ENCODE data around the gene DNMT3L. TPM values are rescaled to one million over a fixed set of nuclear protein-coding genes. Genes with fewer than 3 reads are reported as not detected.

DNMT3L gene
- total RNA-seq, 4 donors from 2014 or later: not detected

DNA sequence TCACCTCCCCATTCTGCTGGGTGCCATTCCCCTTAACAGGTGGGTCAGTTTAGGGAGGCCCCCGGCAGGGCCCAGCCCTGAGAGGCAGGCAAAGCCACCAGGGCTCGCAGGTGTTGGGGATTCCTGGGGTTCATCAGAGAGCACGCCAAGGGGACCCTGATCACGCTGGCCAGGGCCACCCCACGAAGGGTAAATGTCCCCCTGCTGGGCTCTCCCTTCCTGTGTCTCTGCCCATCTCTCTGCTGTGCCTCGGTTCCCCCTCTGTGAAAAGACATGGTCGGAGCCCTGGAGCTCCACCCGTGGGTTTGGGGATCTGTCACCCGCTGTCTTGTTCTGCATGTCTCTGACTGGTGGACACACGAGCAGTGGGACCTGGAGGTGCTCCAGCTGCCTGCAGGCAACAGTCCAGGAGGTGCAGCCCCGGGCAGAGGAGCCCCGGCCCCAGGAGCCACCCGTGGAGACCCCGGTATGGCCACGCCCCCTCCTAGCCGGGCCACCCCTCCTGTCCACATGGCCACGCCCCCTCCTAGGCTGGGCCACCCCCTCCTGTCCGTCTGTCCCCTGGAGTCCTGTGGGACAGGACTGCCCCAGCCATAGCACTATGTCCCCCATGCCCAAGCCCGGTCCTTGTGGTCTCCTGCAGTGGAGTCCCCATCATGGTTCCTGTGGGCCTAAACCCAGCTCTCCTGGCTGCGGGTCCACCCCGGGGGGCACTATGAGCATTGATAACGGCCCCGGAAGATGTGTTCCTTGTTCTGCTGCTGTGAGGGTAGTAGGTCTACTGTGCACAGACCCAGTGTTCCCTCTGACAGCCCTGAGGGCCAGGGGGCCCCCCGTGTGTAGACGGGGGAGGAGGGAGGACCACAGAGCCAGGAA is 30.5 kb upstream of the DNMT3L start:
- Histone ChIP-seq H3K27ac (replicated peaks in 1 of 4) (no peak overlapping the region), H3K4me3 (no peak overlapping the region), H3K9me3 (no peaks in the 10 kb centered on the region), H3K27me3 (peaks cover 0 to 73% (median 3%) of the 10 kb centered on the region in 4 donors), H3K4me1 (peaks cover 10 to 20% (median 17%) of the 10 kb centered on the region in 4 donors), H3K36me3 (no peaks in the 10 kb centered on the region)
- intact Hi-C loops (cut with DNase I): no loop called here
- TF ChIP-seq POLR2AphosphoS5 (IDR thresholded peaks at IDR 0.05): no peak
- TF ChIP-seq EP300 (IDR thresholded peaks at IDR 0.05): no peak
- TF ChIP-seq, protein P1, sequence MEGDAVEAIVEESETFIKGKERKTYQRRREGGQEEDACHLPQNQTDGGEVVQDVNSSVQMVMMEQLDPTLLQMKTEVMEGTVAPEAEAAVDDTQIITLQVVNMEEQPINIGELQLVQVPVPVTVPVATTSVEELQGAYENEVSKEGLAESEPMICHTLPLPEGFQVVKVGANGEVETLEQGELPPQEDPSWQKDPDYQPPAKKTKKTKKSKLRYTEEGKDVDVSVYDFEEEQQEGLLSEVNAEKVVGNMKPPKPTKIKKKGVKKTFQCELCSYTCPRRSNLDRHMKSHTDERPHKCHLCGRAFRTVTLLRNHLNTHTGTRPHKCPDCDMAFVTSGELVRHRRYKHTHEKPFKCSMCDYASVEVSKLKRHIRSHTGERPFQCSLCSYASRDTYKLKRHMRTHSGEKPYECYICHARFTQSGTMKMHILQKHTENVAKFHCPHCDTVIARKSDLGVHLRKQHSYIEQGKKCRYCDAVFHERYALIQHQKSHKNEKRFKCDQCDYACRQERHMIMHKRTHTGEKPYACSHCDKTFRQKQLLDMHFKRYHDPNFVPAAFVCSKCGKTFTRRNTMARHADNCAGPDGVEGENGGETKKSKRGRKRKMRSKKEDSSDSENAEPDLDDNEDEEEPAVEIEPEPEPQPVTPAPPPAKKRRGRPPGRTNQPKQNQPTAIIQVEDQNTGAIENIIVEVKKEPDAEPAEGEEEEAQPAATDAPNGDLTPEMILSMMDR (IDR thresholded peaks at IDR 0.05): no peak
- TF ChIP-seq POLR2A (IDR thresholded peaks at IDR 0.05; ENCODE audit: low read depth): no peak
- no peak for DNase-seq (ENCODE audit: extremely low spot score)
- WGBS: 89% methylated on average over 7 of the region's 25 CpGs

DNA sequence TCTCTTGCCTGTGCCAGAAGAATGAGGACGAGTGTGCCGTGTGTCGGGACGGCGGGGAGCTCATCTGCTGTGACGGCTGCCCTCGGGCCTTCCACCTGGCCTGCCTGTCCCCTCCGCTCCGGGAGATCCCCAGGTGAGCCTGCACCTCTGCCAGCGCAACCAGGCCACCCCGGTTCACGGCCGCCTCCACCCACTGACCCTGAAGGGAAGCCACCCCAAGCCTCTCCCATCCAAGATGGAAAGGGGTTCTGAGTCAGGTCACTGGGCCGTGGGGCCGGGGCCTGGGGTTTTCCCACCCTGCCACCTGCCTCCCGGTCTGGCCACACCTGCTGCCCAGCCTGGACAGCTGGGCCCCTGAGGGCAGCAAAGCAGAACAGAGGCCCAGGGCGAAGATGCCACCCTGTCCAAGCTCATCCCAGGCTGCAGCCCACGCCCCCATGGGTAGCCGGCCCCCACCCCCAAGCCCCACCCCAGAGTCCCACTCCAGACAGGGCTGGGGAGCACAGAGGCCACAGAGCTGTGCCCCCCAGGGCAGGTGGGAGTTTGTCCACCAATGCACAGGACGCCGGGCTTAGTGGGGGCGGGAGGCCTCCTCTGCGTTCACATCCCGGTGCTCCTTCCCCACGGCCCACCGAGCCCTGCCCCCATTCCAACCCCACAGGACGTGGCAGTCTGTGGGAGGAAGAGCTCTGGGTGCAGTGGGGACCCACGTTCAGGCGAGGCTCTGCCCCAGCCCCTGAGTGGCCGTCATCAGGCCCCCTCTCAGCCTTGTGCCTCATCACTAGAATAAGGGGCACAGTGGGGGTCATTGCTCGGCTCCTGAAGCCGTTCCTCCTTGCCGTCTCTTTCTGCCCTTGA is 29.6 kb upstream of the DNMT3L start:
- H3K9me3 ChIP-seq: no peaks in the 10 kb centered on the region
- peaks cover 0 to 73% (median 5%) of the 10 kb centered on the region in 4 donors for H3K27me3 ChIP-seq
- WGBS: 66% methylated on average over 8 of the region's 33 CpGs
- H3K4me1 ChIP-seq: peaks cover 10 to 17% (median 16%) of the 10 kb centered on the region in 4 donors
- no peak overlapping the region for H3K4me3 ChIP-seq
- no peak for DNase-seq (ENCODE audit: extremely low spot score)
- TF ChIP-seq, protein P1 (IDR thresholded peaks at IDR 0.05): no peak
- TF ChIP-seq EP300 (IDR thresholded peaks at IDR 0.05) (no peak), POLR2AphosphoS5 (IDR thresholded peaks at IDR 0.05) (no peak), POLR2A (IDR thresholded peaks at IDR 0.05; ENCODE audit: low read depth) (no peak)
- H3K36me3 ChIP-seq: no peaks in the 10 kb centered on the region
- intact Hi-C loops (cut with DNase I): no loop called here
- no peak overlapping the region for H3K27ac ChIP-seq (replicated peaks in 1 of 4)

DNA sequence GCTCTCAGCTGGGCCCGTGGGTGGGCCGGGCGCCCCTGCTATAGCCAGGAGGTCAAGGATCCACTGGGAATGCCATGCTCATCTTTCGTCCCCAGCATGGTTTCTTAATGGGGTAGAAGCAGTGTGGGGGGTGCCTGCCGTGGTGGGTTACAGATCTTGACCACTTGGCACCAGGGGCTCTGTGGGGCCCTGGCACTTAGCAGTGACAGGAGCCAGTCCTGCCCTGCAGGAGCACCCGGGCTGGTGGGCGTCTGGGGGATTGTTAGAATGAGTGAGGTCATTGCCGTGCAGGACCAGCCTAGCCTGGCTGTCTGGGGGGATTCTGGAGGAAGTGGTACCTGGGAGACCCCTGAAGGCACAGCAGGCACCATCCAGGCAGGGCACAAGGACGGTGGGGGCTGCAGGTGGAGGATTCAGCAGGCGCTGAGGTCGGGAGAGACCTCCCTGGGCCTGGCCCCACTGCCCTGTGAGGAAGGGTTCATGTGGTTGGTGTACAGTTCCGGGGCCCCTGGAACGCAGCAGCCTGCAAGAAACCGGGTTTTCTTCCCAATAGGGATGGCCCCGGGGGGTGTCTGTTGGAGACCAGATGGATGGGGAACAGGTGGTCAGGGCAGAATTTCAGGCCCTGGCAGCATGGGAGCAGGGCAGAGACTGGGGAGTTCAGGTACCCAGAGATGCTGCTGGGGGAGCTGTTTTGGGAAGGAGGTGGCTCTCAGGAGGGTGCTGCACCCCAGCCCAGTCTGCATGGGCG is 28.8 kb upstream of the DNMT3L start:
- Histone ChIP-seq H3K27me3 (peaks cover 0 to 73% (median 9%) of the 10 kb centered on the region in 4 donors), H3K36me3 (no peaks in the 10 kb centered on the region), H3K4me3 (no peak overlapping the region), H3K4me1 (peaks cover 10 to 24% (median 20%) of the 10 kb centered on the region in 4 donors), H3K27ac (replicated peaks in 1 of 4) (no peak overlapping the region), H3K9me3 (no peaks in the 10 kb centered on the region)
- no peak for DNase-seq (ENCODE audit: extremely low spot score)
- TF ChIP-seq EP300 (IDR thresholded peaks at IDR 0.05): no peak
- TF ChIP-seq POLR2AphosphoS5 (IDR thresholded peaks at IDR 0.05): no peak
- no peak for TF ChIP-seq POLR2A (IDR thresholded peaks at IDR 0.05; ENCODE audit: low read depth)
- TF ChIP-seq, protein P1 (IDR thresholded peaks at IDR 0.05): no peak
- intact Hi-C loops (cut with DNase I): no loop called here
- 83% methylated on average over 10 of the region's 16 CpGs for WGBS

DNA sequence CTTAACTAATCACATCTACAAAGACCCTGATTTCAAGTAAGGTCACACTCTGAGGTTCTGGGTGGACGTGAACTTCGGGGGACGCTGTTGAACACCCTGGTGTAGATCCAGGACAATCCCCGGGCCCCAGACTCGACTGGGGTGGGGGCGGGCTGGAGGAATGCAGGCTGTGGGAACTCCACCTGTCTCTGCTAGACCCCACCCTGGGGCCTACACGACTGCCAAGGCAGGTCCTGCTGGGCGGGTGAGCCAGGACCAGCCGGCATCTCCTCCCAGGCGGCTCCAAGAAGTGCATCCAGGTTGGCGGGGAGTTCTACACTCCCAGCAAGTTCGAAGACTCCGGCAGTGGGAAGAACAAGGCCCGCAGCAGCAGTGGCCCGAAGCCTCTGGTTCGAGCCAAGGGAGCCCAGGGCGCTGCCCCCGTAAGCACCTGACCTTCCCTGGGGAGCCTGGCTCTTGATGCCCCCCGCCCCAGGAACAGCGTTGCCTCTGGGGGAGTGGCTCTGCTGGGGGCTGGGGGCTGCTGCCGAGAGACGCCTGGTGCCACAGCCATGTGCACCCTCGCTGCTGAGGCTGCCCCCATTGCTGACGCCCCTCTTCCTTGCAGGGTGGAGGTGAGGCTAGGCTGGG is 27.8 kb upstream of the DNMT3L start:
- intact Hi-C loops (cut with DNase I): no loop called here
- H3K4me3 ChIP-seq: no peak overlapping the region
- no peak for DNase-seq (ENCODE audit: extremely low spot score)
- peaks cover 0 to 73% (median 9%) of the 10 kb centered on the region in 4 donors for H3K27me3 ChIP-seq
- no peak overlapping the region for H3K27ac ChIP-seq (replicated peaks in 1 of 4)
- H3K36me3 ChIP-seq: no peaks in the 10 kb centered on the region
- H3K4me1 ChIP-seq: peaks cover 3 to 18% (median 12%) of the 10 kb centered on the region in 4 donors
- no peaks in the 10 kb centered on the region for H3K9me3 ChIP-seq
- TF ChIP-seq EP300 (IDR thresholded peaks at IDR 0.05) (no peak), POLR2AphosphoS5 (IDR thresholded peaks at IDR 0.05) (no peak), POLR2A (IDR thresholded peaks at IDR 0.05; ENCODE audit: low read depth) (no peak)
- TF ChIP-seq, protein P1 (IDR thresholded peaks at IDR 0.05): no peak
- 80% methylated on average over 13 of the region's 24 CpGs for WGBS
